ENCODE results near the gene HEXIM2.

Gene HEXIM2

GRCh38 chr17:45164734-45165269 is 3.1 kb downstream of the HEXIM2 start:
- H3K4me3 ChIP-seq, result no peak overlapping the region
- no peak for DNase-seq (ENCODE audit: low read depth, low spot score)
- H3K9ac ChIP-seq (ENCODE audit: insufficient read length), result no peak overlapping the region
- H3K27ac ChIP-seq, result no peak overlapping the region
- TF ChIP-seq POLR2AphosphoS5 (IDR thresholded peaks at IDR 0.05; ENCODE audit: borderline replicate concordance, low read depth, low read length) (no peak), EZH2 (IDR thresholded peaks at IDR 0.05) (no peak), FOXP2 (optimal IDR thresholded peaks at IDR 0.05; ENCODE audit: control extremely low read depth, extremely low read length, insufficient read depth) (no peak)
- no peaks in the 10 kb centered on the region for H3K36me3 ChIP-seq (ENCODE audit: insufficient read depth, low read length)
- H3K9me3 ChIP-seq (ENCODE audit: low read depth, low read length), result no peaks in the 10 kb centered on the region

GRCh38 chr17:45168991-45169752 is 7.5 kb downstream of the HEXIM2 start:
- Histone ChIP-seq H3K27ac (no peak overlapping the region), H3K9ac (ENCODE audit: insufficient read length) (no peak overlapping the region)
- TF ChIP-seq EZH2 (IDR thresholded peaks at IDR 0.05), result no peak
- TF ChIP-seq POLR2AphosphoS5 (IDR thresholded peaks at IDR 0.05; ENCODE audit: borderline replicate concordance, low read depth, low read length), result no peak
- TF ChIP-seq FOXP2 (optimal IDR thresholded peaks at IDR 0.05; ENCODE audit: control extremely low read depth, extremely low read length, insufficient read depth), result no peak

GRCh38 chr17:45170280-45170930 is 8.7 kb downstream of the HEXIM2 start:
- Histone ChIP-seq H3K9me3 (ENCODE audit: low read depth, low read length) (no peaks in the 10 kb centered on the region), H3K9ac (ENCODE audit: insufficient read length) (no peak overlapping the region), H3K36me3 (ENCODE audit: insufficient read depth, low read length) (no peaks in the 10 kb centered on the region), H3K27ac (peak overlapping the region; percentile 91), H3K4me3 (no peak overlapping the region)
- no peak for DNase-seq (ENCODE audit: low read depth, low spot score)
- TF ChIP-seq POLR2AphosphoS5 (IDR thresholded peaks at IDR 0.05; ENCODE audit: borderline replicate concordance, low read depth, low read length) (no peak), FOXP2 (optimal IDR thresholded peaks at IDR 0.05; ENCODE audit: control extremely low read depth, extremely low read length, insufficient read depth) (no peak), EZH2 (IDR thresholded peaks at IDR 0.05) (no peak)

More at GRCh38 chr17:45168991-45169752, 7.5 kb downstream of the HEXIM2 start:
- DNase-seq (ENCODE audit: low read depth, low spot score), result no peak
- Histone ChIP-seq H3K36me3 (ENCODE audit: insufficient read depth, low read length) (no peaks in the 10 kb centered on the region), H3K4me3 (no peak overlapping the region), H3K9me3 (ENCODE audit: low read depth, low read length) (no peaks in the 10 kb centered on the region)

GRCh38 chr17:45170931-45171337 is 9.3 kb downstream of the HEXIM2 start:
- TF ChIP-seq EZH2 (IDR thresholded peaks at IDR 0.05) (no peak), FOXP2 (optimal IDR thresholded peaks at IDR 0.05; ENCODE audit: control extremely low read depth, extremely low read length, insufficient read depth) (no peak), POLR2AphosphoS5 (IDR thresholded peaks at IDR 0.05; ENCODE audit: borderline replicate concordance, low read depth, low read length) (no peak)
- Histone ChIP-seq H3K36me3 (ENCODE audit: insufficient read depth, low read length) (no peaks in the 10 kb centered on the region), H3K9me3 (ENCODE audit: low read depth, low read length) (no peaks in the 10 kb centered on the region), H3K27ac (peak overlapping the region; percentile 91), H3K9ac (ENCODE audit: insufficient read length) (peak overlapping the region; percentile 48), H3K4me3 (peak overlapping the region; percentile 66; the same call in 1 of the 2 replicates)
- DNase-seq (ENCODE audit: low read depth, low spot score), result no peak

- peak overlapping the region; percentile 91 for H3K27ac ChIP-seq
- no peak for DNase-seq (ENCODE audit: low read depth, low spot score)
- TF ChIP-seq EZH2 (IDR thresholded peaks at IDR 0.05) (no peak), POLR2AphosphoS5 (IDR thresholded peaks at IDR 0.05; ENCODE audit: borderline replicate concordance, low read depth, low read length) (peak; percentile 33; the same call in 1 of the 2 replicates), FOXP2 (optimal IDR thresholded peaks at IDR 0.05; ENCODE audit: control extremely low read depth, extremely low read length, insufficient read depth) (no peak)
- H3K9me3 ChIP-seq (ENCODE audit: low read depth, low read length), result no peaks in the 10 kb centered on the region
- H3K9ac ChIP-seq (ENCODE audit: insufficient read length), result peak overlapping the region; percentile 64
- H3K4me3 ChIP-seq, result peak overlapping the region; percentile 66
- H3K36me3 ChIP-seq (ENCODE audit: insufficient read depth, low read length), result no peaks in the 10 kb centered on the region
Measured at GRCh38 chr17:45171338-45172231, 9.9 kb downstream of the HEXIM2 start.

GRCh38 chr17:45172232-45172540 is 10.5 kb downstream of the HEXIM2 start:
- H3K9ac ChIP-seq (ENCODE audit: insufficient read length), result peak overlapping the region; percentile 64
- DNase-seq (ENCODE audit: low read depth, low spot score), result no peak
- H3K4me3 ChIP-seq, result peak overlapping the region; percentile 66
- H3K9me3 ChIP-seq (ENCODE audit: low read depth, low read length), result no peaks in the 10 kb centered on the region
- H3K36me3 ChIP-seq (ENCODE audit: insufficient read depth, low read length), result no peaks in the 10 kb centered on the region
- TF ChIP-seq FOXP2 (optimal IDR thresholded peaks at IDR 0.05; ENCODE audit: control extremely low read depth, extremely low read length, insufficient read depth) (no peak), EZH2 (IDR thresholded peaks at IDR 0.05) (no peak), POLR2AphosphoS5 (IDR thresholded peaks at IDR 0.05; ENCODE audit: borderline replicate concordance, low read depth, low read length) (no peak)
- peak overlapping the region; percentile 91 for H3K27ac ChIP-seq

- no peak for DNase-seq (ENCODE audit: low read depth, low spot score)
- no peaks in the 10 kb centered on the region for H3K36me3 ChIP-seq (ENCODE audit: insufficient read depth, low read length)
- H3K9ac ChIP-seq (ENCODE audit: insufficient read length), result peak overlapping the region; percentile 64
- peak overlapping the region; percentile 92 for H3K27ac ChIP-seq
- no peaks in the 10 kb centered on the region for H3K9me3 ChIP-seq (ENCODE audit: low read depth, low read length)
- TF ChIP-seq EZH2 (IDR thresholded peaks at IDR 0.05) (no peak), POLR2AphosphoS5 (IDR thresholded peaks at IDR 0.05; ENCODE audit: borderline replicate concordance, low read depth, low read length) (peak; percentile 68), FOXP2 (optimal IDR thresholded peaks at IDR 0.05; ENCODE audit: control extremely low read depth, extremely low read length, insufficient read depth) (peak; percentile 26)
- peak overlapping the region; percentile 66 for H3K4me3 ChIP-seq
Measured at GRCh38 chr17:45172541-45173286, 11.0 kb downstream of the HEXIM2 start.

All from SK-N-MC (cell line).